ENCODE results near the gene POLD2. TPM values are rescaled to one million over a fixed set of nuclear protein-coding genes. Genes with fewer than 3 reads are reported as not detected.

Gene POLD2
- total and polyA plus RNA-seq, 2 of the 8 experiments (the other 6 are each of a cell fraction or from before 2014, with no cell fraction given): 148 to 214 TPM

DNA sequence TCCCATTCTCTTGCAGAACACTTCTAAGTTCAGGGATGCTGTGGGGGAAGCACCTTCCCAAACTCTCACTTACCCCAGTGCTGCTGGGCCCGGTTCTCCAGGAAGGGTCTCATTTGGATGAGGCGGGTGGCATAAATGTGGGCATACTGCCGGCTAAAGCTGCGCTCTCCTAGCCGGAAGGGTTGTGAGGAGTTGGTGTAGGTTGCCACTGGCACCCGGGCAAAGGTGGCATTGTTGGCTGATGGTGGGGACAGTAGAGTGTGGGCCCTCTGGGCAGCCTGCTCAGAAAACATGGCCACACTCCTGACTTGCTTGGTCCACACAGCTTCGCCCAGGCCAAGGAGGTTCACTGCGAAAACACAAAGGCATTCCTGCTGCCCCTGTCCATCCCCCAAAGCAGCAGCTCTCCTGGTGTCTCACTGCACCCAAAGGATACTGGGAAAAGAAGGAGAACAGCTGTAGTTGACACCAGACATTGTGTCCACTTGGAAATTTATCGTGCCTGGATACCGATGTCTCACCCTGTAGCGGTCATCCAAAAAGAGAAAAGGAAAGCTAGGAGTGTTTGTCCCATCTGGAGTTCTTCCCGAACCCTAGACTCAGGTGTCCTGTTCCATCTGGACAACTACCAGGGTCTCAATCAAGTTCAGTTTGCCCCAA lies 1.5 kb downstream of the POLD2 start:
- Histone ChIP-seq H3K79me2 (ENCODE audit: control insufficient read depth in 1 of 2, insufficient read depth in 2 of 2, low read length in 2 of 2) (peaks cover 3 to 16% of the 10 kb centered on the region in 2 experiments; a peak in 3 of 4 replicates), H3K18ac (ENCODE audit: extremely low read depth, low read length) (no peak overlapping the region), H4K20me1 (replicated peaks in 1 of 2; ENCODE audit: control insufficient read depth in 1 of 2, insufficient read depth in 2 of 2, low read length in 2 of 2) (peaks cover 4 to 6% of the 10 kb centered on the region in 2 experiments), H3K4ac (replicated peaks; ENCODE audit: insufficient read length, low read depth, low read length) (no peak overlapping the region), H2AFZ (ENCODE audit: low read length) (no peak overlapping the region), H3K4me3 (ENCODE audit: extremely low read depth in 1 of 4, insufficient read depth in 2 of 4, low read depth in 3 of 4, low read length in 4 of 4) (peak overlapping the region in 1 of 4 experiments; percentile 77; a peak in 2 of 8 replicates), H3K4me2 (ENCODE audit: insufficient read depth in 1 of 2, low read depth in 2 of 2, low read length in 2 of 2) (peak overlapping the region; percentile 23 to 79; a peak in 2 of 4 replicates), H3K27me3 (replicated peaks in 1 of 4; ENCODE audit: control insufficient read depth in 3 of 4, extremely low read depth in 1 of 4, insufficient read depth in 3 of 4, low read length in 3 of 4) (peaks cover 0 to 4% (median 0%) of the 10 kb centered on the region in 4 experiments; a peak in 3 of 7 replicates), H4K91ac (replicated peaks; ENCODE audit: insufficient read length, low read length) (no peak overlapping the region), H3K56ac (replicated peaks; ENCODE audit: insufficient read length, low read depth, low read length) (no peak overlapping the region), H2BK20ac (ENCODE audit: low read length) (no peak overlapping the region), H2AK5ac (ENCODE audit: low read depth, low read length) (peak overlapping the region; percentile 4; the same call in 1 of the 2 replicates), H2BK5ac (ENCODE audit: low read depth, low read length) (no peak overlapping the region), H2BK15ac (ENCODE audit: low read length) (no peak overlapping the region), H3K9me3 (ENCODE audit: insufficient read depth in 2 of 2, low read depth in 1 of 2, low read length in 1 of 2) (no peaks in the 10 kb centered on the region), H3K14ac (ENCODE audit: insufficient read length) (no peak overlapping the region), H2BK12ac (ENCODE audit: low read depth, low read length) (no peak overlapping the region), H3K4me1 (replicated peaks in 1 of 4; ENCODE audit: control insufficient read depth in 3 of 4, insufficient read depth in 4 of 4, low read length in 3 of 4) (peaks cover 0 to 7% (median 3%) of the 10 kb centered on the region in 4 experiments; a peak in 4 of 7 replicates), H3K79me1 (ENCODE audit: low read depth, low read length) (peaks cover 10% of the 10 kb centered on the region), H3K9ac (replicated peaks in 1 of 4; ENCODE audit: extremely low read depth in 1 of 4, low read depth in 3 of 4, low read length in 3 of 4) (no peak overlapping the region), H4K5ac (ENCODE audit: insufficient read length, low read depth, low read length) (no peak overlapping the region), H3K27ac (ENCODE audit: low read depth, low read length) (no peak overlapping the region), H3K36me3 (ENCODE audit: control insufficient read depth in 2 of 4, insufficient read depth in 4 of 4, low read length in 3 of 4) (peaks cover 10 to 44% (median 19%) of the 10 kb centered on the region in 4 experiments; a peak in 7 of 8 replicates), H3K23me2 (ENCODE audit: low read depth, low read length) (peaks cover 9% of the 10 kb centered on the region), H4K8ac (ENCODE audit: extremely low read depth, insufficient read depth, low read length) (no peak overlapping the region), H2BK120ac (replicated peaks; ENCODE audit: low read depth, low read length) (no peak overlapping the region), H3K23ac (ENCODE audit: insufficient read length) (no peak overlapping the region)
- DNase-seq (ENCODE audit: low read depth in 1 of 2, low spot score in 2 of 2) (no peak), FAIRE-seq (no peak)
- TF ChIP-seq RBBP5 (IDR thresholded peaks at IDR 0.05; ENCODE audit: borderline replicate concordance, low read depth, low read length) (no peak), POU5F1 (IDR thresholded peaks at IDR 0.05; ENCODE audit: low read depth, low read length) (no peak), EGR1 (IDR thresholded peaks at IDR 0.05; ENCODE audit: borderline replicate concordance, low read depth, low read length) (no peak), FOSL1 (IDR thresholded peaks at IDR 0.05; ENCODE audit: insufficient read depth, low read depth, low read length) (no peak), SRF (IDR thresholded peaks at IDR 0.05; ENCODE audit: low read depth, low read length) (no peak)
- POLR2A ChIA-PET (ENCODE audit: partially characterized antibody): interaction anchor here (0.9 to 5.4 kb wide), 9 partner anchors 10 to 50 kb away, joined by 3 to 50 read pairs (median 9); no protein-coding TSS in a partner anchor
- WGBS, 2 experiments (ENCODE audit: extremely low coverage in 1 of 2, insufficient coverage in 1 of 2, insufficient read length in 1 of 2, insufficient replicate concordance in 2 of 2, low coverage in 1 of 2, low lambda C conversion rate in 2 of 2, missing lambda C conversion rate in 1 of 2): 91% methylated on average over 12 of the region's 12 CpGs; no CpG with 5 or more reads in 1 of the 2 experiments
- CTCF ChIA-PET (ENCODE audit: partially characterized antibody): interaction anchor here (1.0 to 6.2 kb wide), 8 partner anchors 9 to 102 kb away, joined by 3 to 27 read pairs (median 4); no protein-coding TSS in a partner anchor

Data from H1 (cell line).